Endometrial microvascular endothelial cells (primary cell): ENCODE data around the gene CCDC80. TPM values are rescaled to one million over a fixed set of nuclear protein-coding genes. Genes with fewer than 3 reads are reported as not detected.

Experiments
- in situ Hi-C: cut with HindIII; loops from 2 replicates; pipeline ENCODE4 v1.10.0; 2017; ENCODE audit warnings: low sequenced_read_pairs, low pct_unique_long_range_greater_than_20kb; ENCODE audit errors: inconsistent ontology term
- total RNA-seq: library from RNA; depleted of rRNA; stranded (reverse); fragments of >200 nt; gene quantifications from one replicate; pipeline ENCODE4 v1.2.3, GENCODE V29; 2015; ENCODE audit errors: inconsistent ontology term

CCDC80 gene
- total RNA-seq, 1 donor from 2014 or later = 0.93 TPM

DNA sequence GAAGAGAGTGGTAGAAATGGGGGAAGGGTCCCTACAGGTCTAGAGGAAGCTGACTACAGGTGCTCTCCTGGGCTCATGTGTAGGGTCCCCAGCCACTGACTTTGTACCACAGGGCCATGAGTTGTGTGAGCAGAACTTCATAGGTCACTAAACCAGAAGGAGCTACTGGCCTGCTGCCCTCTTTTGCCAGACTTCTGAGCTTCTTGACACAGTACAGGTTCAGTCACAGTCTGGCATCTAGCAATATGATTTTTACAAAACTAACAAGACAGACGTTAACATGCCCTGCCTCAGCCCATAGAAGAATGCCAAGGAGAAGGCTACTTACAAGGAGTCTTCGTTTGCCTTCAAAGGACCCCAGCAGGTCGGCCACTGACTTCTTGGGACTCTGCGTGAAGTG is 3.2 kb downstream of the CCDC80 start:
- in situ Hi-C loops = no loop called here

GRCh38 chr3:112635674-112636073 is 5.3 kb downstream of the CCDC80 start:
- in situ Hi-C loops = no loop called here

DNA sequence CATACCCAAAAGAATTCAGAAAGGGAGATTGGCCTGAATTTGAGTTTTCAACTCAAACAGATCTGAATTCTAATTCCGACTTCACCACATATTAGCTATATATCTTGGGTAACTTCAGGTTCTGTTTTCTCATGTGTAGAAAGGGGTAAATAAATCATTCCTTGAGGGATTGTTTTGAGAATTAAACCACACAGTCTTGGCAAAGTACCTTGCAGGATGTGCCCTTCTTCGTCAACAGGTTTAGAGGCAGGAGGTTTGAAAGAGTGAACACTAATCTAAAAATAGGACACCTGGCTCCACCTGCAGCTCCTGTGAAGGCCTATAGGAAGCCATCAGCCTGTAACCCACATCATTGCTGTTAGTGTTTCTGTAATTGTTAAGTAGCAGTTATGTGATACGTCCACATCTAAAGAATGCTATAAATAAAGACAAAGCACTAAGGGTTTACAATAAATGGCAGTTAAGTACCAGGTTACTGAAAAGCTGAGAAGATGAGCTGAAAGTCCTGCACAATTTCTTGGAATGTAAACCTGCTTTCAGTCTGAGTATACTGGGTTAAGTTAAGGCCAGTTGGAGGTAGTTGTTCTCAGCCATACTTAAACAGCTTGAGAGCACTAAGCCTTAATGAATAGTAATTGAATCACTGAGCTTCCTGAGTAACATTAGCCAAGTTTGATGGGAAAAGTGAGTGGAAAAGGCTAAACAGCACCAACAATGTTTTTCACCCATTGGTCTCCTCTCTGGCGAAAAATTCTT is 6.0 kb downstream of the CCDC80 start:
- in situ Hi-C loops = no loop called here

- in situ Hi-C loops = no loop called here
These were observed 7.2 kb downstream of the CCDC80 start for GRCh38 chr3:112633757-112634156.

DNA sequence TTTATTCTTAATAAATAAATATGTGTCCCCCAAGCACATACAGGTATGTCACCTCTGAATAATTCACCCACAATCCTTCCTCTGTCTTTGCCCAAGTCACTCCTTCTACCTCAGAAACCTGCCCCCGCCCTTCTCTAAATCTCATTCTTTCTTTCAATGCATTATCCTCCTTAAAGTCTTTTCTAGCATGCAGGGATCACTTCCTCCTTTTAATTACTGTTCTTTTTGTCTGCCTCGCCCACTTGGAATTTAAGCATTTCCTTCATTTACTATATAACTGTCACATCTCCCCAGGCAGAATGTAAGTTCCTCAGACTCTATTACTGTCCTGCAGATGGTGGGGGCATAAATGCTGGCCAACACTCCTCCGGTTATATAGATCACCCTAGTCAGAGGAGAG is 7.8 kb downstream of the CCDC80 start:
- in situ Hi-C loops = no loop called here

- in situ Hi-C loops = no loop called here
These were observed 8.3 kb downstream of the CCDC80 start for GRCh38 chr3:112632596-112632995.

GRCh38 chr3:112631257-112631656 is 9.7 kb downstream of the CCDC80 start:
- in situ Hi-C loops = no loop called here

DNA sequence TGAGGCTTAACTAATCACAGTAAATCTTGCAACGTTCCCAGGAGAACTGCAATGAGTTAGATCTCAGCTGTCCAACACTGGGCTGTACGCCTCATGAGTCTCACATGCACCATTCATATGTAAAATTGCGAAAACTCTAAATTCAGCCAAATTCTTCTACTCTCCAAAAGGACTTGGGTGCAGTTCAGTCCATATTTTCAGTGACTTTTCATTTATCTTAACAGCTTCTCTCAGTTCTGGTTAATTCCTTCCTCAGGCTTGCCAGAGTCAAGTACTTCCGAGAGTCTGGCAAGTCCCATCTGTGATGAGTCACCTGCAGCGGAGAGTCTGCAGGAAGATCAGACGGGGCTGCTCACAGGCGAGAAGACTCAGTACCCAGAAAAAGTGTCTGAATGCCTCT is 11.5 kb downstream of the CCDC80 start:
- in situ Hi-C loops = no loop called here

GRCh38 chr3:112627919-112628466 is 12.9 kb downstream of the CCDC80 start:
- in situ Hi-C loops = no loop called here

DNA sequence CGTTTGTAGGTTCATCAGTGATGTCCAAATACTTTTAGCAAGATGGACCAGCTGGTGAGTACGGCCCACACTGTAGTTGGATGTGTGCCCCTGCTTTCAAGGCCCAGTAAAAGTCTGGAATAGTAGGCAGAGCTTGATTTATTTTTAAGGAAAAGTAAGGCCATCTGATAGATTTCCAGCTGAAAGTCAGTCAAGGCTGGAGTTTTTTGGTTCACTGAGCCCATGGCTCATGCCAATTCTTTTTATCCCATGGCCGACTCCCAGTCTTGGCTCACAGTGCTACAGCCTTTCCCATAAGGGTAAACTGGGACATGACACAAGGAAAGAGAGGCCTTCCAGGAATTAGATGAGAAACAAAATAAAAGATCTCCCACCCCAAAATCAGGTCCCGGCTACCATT is 13.5 kb downstream of the CCDC80 start:
- in situ Hi-C loops = no loop called here

DNA sequence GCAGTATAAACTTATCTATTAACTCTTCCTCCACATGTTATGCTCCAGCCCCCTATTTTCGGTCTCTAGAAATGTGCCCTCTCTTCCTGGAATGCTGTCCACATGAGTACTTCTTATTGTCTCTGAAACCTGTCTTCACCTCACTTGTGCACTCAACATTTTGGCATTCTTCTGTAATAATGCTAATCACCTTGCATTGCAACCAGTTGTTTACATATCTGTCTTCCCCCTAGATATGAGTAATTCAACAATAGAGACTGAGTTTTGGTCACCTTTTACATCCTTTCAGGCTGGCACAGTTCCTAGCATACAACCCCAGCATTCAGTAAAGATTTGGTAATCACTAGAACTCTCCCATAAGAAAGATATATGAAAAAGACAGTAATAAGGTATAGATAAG is 17.2 kb downstream of the CCDC80 start:
- in situ Hi-C loops = loop anchor here (25.0 kb wide), 1 partner anchor 364 kb away; the partner anchor contains the start of genes CD200R1 and GTPBP8

- in situ Hi-C loops = loop anchor here (25.0 kb wide), 1 partner anchor 364 kb away; the partner anchor contains the start of genes CD200R1 and GTPBP8
These were observed 17.7 kb downstream of the CCDC80 start for GRCh38 chr3:112623213-112623612.

GRCh38 chr3:112619295-112619694 is 21.6 kb downstream of the CCDC80 start:
- in situ Hi-C loops = loop anchor here (25.0 kb wide), 1 partner anchor 368 kb away; the partner anchor contains the start of genes CD200R1 and GTPBP8

DNA sequence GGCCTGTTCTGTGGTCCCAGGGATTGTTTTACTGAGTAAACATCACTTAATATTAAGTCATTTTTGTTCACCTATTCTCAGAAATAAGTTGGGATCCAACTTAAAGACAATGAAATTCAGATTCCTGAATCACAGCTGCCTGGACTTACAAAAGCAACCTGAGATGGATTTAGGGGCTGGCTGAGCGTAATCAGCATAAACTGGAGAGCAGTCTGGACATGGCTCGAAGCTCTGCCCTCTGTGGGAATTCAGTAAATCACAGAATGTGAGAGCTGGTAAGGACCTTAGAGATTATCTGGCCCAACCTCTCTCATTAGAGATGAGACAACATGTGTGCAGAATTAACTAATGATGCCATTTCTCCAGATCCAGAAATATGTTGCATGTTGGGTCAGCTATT is 23.7 kb downstream of the CCDC80 start:
- in situ Hi-C loops = loop anchor here (25.0 kb wide), 1 partner anchor 370 kb away; the partner anchor contains the start of genes CD200R1 and GTPBP8

DNA sequence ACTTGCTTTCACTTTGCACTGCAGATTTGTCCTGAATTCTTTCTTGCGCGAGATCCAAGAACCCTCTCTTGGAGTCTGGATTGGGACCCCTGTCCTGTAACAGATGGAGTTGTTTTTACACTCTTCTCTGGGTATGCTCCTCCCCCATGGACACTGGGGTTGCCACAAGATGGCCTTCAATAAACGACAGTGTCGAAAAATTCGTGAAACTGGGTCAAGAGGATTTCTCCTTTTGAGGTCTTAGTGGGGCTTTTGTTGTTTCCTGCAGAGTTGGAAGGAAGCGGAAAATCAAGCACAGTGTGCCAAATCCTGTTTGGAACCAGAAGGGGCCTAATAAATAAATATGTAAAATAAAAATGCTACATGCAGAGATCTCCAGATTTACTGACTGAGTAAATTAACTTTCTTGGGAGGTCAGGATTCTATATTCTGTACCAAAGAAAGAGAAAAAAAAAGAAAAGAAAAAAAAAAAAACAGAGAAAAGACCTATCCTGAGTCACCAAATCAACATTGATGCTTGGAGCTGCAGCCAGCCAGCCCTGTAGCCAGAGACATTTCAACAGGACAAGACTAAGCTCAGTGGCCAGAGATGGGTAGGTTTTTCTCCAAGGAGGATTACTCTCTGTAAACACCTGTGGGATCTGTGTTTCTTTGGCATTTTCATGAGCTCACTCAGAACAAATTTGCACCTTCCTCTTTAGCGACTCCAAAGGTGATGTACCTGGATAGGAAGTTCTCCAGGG is 24.8 kb downstream of the CCDC80 start:
- in situ Hi-C loops = loop anchor here (25.0 kb wide), 1 partner anchor 371 kb away; the partner anchor contains the start of genes CD200R1 and GTPBP8

DNA sequence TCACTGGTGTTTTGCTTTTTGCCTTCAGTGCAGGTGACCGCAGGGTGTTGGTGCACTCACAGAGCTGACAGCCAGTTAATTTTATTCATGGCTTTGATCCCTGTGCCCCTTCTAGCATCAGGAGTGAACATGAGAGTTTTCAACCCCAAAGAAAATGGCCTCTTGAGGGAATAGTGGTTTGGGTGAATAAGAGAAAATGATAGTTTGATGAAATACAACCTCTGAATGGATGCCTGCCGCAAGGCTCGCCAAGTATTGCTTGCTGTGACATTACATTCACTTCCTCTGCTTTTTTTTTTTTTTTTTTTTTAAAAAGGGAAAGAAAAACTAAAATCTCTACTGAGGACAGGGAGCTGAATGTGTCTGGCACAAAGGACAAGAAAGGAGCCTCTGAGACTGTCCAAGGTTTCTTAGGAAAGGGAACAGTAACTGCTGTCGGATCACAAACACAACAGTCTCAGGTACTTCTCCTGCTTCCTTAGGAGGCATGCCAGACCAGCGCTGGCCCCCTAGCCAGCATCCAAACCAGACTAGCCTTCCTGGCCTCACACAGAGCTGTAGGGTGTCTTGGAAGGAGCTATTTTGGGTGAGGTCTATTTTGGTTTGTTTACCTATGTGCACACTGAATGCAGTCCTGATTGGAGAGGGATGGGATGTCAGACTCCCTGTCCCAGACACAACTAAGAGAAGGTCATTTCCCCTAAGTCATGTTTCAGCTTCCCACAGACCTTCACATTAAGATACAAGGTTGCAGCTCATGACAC is 29.0 kb downstream of the CCDC80 start:
- in situ Hi-C loops = loop anchor here (25.0 kb wide), 1 partner anchor 375 kb away; the partner anchor contains the start of genes CD200R1 and GTPBP8

DNA sequence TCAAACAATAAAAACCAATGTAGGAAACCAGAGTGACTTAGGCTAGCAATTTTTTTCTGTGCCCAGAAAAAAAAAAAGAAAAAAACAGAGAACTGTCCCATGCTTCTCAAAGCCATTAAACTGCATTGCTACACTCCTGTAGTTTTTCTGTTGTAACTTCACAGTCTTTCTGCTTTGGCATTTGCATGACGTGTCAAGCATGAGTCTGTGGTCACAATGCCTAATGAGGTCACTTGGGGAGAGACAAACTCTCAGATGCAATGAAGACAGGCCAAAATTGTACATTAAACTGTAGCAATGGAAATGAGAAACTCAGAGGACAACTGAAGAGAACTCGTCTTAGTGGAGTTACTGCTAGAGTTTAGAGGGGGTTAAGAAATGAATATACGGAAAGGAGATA is 30.8 kb downstream of the CCDC80 start:
- in situ Hi-C loops = loop anchor here (25.0 kb wide), 1 partner anchor 377 kb away; the partner anchor contains the start of genes CD200R1 and GTPBP8

GRCh38 chr3:112607863-112608262 is 33.1 kb downstream of the CCDC80 start:
- in situ Hi-C loops = loop anchor here (25.0 kb wide), 1 partner anchor 379 kb away; the partner anchor contains the start of genes CD200R1 and GTPBP8

- in situ Hi-C loops = loop anchor here (25.0 kb wide), 1 partner anchor 381 kb away; the partner anchor contains the start of genes CD200R1 and GTPBP8
These were observed 34.8 kb downstream of the CCDC80 start for GRCh38 chr3:112606098-112606497.
